ES-I3 (cell line): ENCODE results near the gene COX7A2.

Experiments used
- H3K36me3 ChIP-seq: 2 replicates; pipeline ENCODE4 v1.6.1; 2013; ENCODE audit warnings: mild to moderate bottlenecking, low read length, control low read depth, moderate library complexity; ENCODE audit not compliant: insufficient read depth
- H3K4me1 ChIP-seq: 2 replicates; pipeline ENCODE4 v1.6.1; 2013; ENCODE audit warnings: mild to moderate bottlenecking, control low read depth, low read length; ENCODE audit not compliant: insufficient read depth
- H3K9ac ChIP-seq: 2 replicates; pipeline ENCODE4 v1.6.1; 2013; ENCODE audit warnings: low read depth, mild to moderate bottlenecking, low read length, moderate library complexity
- H3K9me3 ChIP-seq: 2 replicates; pipeline ENCODE4 v1.6.1; 2013; ENCODE audit warnings: mild to moderate bottlenecking, low read length, moderate library complexity; ENCODE audit not compliant: control insufficient read depth, insufficient read depth

The COX7A2 gene

DNA sequence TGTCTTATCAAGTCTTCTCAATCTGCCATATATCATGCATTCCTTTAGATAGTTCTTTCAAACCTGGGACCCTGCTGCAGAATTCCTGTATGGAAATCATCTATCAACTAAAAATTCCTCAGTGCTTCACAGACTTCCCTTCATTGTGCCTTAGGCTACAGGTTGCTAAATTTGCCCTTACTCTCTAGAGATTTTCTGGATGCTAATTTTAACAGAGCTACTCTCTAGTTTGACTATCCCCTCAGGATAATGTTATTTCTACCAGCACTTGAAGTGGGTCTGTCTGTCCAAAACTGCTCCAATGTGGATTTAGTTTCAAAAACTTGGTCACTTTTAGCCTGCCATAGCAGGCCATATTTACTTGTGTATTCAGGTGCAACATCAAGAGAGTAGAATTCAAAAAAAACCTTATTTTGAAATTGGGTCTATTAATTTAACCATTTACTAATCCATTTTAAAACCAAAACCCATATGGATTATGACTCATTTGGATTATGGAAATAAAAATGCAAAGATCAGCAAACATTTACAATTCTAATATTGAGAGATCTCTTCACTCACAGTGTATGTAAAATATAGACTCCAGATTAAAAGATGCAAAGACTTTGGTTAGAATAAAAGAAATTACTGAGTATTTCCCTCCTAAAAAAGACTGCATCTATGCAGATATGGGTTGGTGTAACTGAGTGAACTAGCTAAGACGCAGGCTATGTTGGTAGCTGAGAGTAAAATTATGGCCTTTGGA is 13.9 kb upstream of the COX7A2 start:
- Histone ChIP-seq H3K9me3 (no peaks in the 10 kb centered on the region), H3K4me1 (no peaks in the 10 kb centered on the region; the same call in 1 of the 2 replicates), H3K36me3 (peaks cover 17% of the 10 kb centered on the region), H3K9ac (no peak overlapping the region)

DNA sequence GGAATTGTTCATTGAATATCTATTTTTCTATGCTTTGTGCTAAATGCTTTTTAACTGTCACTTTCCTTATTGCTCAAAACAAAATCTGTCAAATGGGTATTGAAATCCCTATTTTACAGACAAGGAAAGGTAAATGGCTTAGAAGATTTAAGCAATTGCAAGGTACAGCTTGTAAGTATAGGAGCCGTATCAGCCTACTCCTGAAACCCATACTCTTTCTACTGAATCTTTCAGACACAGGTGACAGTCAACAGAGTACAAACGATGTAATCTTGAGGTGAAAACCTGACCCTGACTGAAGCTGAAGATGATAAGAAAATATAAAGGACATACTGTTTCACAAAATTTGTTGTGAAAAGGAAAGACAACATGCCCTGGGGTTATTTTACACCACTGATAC is 7.0 kb upstream of the COX7A2 start:
- 0 out of 2 replicates have a peak, but pooled peaks cover 5% of the 10 kb centered on the region for H3K36me3 ChIP-seq
- H3K4me1 ChIP-seq: peaks cover 19% of the 10 kb centered on the region; the same call in 1 of the 2 replicates
- H3K9ac ChIP-seq: no peak overlapping the region
- H3K9me3 ChIP-seq: no peaks in the 10 kb centered on the region

GRCh38 chr6:75249837-75250236 is 6.2 kb upstream of the COX7A2 start:
- Histone ChIP-seq H3K9me3 (no peaks in the 10 kb centered on the region), H3K36me3 (no peaks in the 10 kb centered on the region), H3K4me1 (peaks cover 19% of the 10 kb centered on the region; the same call in 1 of the 2 replicates), H3K9ac (no peak overlapping the region)

GRCh38 chr6:75246386-75246785 is 2.8 kb upstream of the COX7A2 start:
- H3K9ac ChIP-seq: no peak overlapping the region
- no peaks in the 10 kb centered on the region for H3K36me3 ChIP-seq
- H3K9me3 ChIP-seq: no peaks in the 10 kb centered on the region
- peaks cover 17% of the 10 kb centered on the region; the same call in 1 of the 2 replicates for H3K4me1 ChIP-seq

DNA sequence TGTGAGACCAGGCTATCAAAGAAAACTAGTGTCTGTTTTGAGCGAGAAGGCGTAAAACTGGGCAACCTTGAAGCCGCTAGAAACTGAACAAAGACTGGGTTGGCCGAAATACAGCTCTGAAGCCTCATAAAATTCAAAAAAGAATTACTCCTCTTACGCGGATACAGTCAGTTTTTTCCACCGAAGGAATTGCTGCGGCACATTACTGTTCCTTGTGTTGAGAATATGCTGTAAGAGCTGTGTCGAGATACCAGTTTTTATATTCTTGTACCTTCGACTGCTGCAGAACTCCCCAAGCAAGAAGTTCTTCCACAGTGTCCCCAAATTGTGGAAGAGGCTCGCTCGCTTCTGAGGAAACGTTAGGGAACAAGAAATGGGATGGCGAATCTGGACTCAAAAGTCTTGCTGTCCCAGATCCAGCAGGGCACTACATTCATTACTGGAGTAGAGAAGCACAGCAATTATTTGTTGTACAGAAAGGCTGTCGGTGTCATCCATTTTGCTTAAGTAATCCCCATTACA is 523 bp upstream of the COX7A2 start:
- no peaks in the 10 kb centered on the region for H3K36me3 ChIP-seq
- peak overlapping the region; percentile 98 for H3K9ac ChIP-seq
- no peaks in the 10 kb centered on the region for H3K9me3 ChIP-seq
- no peaks in the 10 kb centered on the region for H3K4me1 ChIP-seq

- Histone ChIP-seq H3K4me1 (peaks cover 3% of the 10 kb centered on the region; the same call in 1 of the 2 replicates), H3K9me3 (no peaks in the 10 kb centered on the region), H3K9ac (no peak overlapping the region), H3K36me3 (no peaks in the 10 kb centered on the region; the same call in 1 of the 2 replicates)
Observed at GRCh38 chr6:75236630-75237029, 7.0 kb downstream of the COX7A2 start.

- Histone ChIP-seq H3K9me3 (no peaks in the 10 kb centered on the region), H3K36me3 (no peaks in the 10 kb centered on the region; the same call in 1 of the 2 replicates), H3K9ac (no peak overlapping the region), H3K4me1 (peaks cover 7% of the 10 kb centered on the region; the same call in 1 of the 2 replicates)
Observed at GRCh38 chr6:75235271-75235670, 8.3 kb downstream of the COX7A2 start.

DNA sequence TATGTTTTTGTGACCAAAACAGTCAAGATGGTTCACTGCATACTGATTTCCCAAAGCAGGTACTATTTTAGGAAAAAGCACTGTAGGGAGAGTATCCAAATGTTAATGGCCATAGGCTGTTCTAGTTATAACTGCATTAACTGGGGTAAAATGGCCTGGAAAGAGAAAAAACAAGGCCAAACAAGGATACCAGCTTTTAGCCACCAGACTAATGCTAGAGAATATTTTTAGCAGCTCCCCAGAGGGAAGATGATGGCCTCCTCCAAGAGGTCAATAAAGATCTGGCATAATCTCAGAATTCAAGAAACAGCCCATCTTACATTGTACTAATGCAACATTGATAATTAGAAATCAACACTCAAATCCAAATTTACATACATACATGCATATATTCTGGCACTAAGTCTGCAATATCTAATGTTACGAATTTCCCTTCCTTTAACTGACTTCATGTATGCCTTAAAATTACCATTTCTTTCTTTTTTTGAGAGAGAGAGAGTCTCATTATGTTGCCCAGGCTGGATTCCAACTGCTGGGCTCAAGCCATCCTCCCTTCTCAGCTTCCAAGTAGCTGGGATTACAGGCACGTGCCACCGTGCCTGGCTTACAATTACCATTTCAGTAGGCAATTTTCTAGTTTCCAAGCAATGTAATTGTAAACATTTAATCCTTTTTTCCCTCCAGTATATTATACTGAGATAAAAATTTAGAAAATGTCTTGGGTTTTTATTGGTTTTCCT is 9.3 kb downstream of the COX7A2 start:
- Histone ChIP-seq H3K36me3 (no peaks in the 10 kb centered on the region; the same call in 1 of the 2 replicates), H3K9me3 (no peaks in the 10 kb centered on the region), H3K4me1 (peaks cover 7% of the 10 kb centered on the region; the same call in 1 of the 2 replicates), H3K9ac (no peak overlapping the region)

- no peak overlapping the region for H3K9ac ChIP-seq
- H3K36me3 ChIP-seq: no peaks in the 10 kb centered on the region; the same call in 1 of the 2 replicates
- H3K4me1 ChIP-seq: peaks cover 7% of the 10 kb centered on the region; the same call in 1 of the 2 replicates
- no peaks in the 10 kb centered on the region for H3K9me3 ChIP-seq
Observed at GRCh38 chr6:75233092-75233615, 10.4 kb downstream of the COX7A2 start.

GRCh38 chr6:75230484-75231325 is 12.9 kb downstream of the COX7A2 start:
- H3K9ac ChIP-seq: no peak overlapping the region
- no peaks in the 10 kb centered on the region; the same call in 1 of the 2 replicates for H3K36me3 ChIP-seq
- peaks cover 9% of the 10 kb centered on the region; the same call in 1 of the 2 replicates for H3K4me1 ChIP-seq
- no peaks in the 10 kb centered on the region for H3K9me3 ChIP-seq

- no peak overlapping the region for H3K9ac ChIP-seq
- peaks cover 14% of the 10 kb centered on the region for H3K4me1 ChIP-seq
- H3K9me3 ChIP-seq: no peaks in the 10 kb centered on the region
- no peaks in the 10 kb centered on the region for H3K36me3 ChIP-seq
Observed at GRCh38 chr6:75224303-75224926, 19.2 kb downstream of the COX7A2 start.

- Histone ChIP-seq H3K9me3 (no peaks in the 10 kb centered on the region), H3K9ac (no peak overlapping the region), H3K4me1 (peaks cover 14% of the 10 kb centered on the region), H3K36me3 (no peaks in the 10 kb centered on the region)
Observed at GRCh38 chr6:75223428-75223827, 20.2 kb downstream of the COX7A2 start.

- Histone ChIP-seq H3K9me3 (no peaks in the 10 kb centered on the region), H3K4me1 (peaks cover 14% of the 10 kb centered on the region), H3K9ac (no peak overlapping the region), H3K36me3 (no peaks in the 10 kb centered on the region)
Observed at GRCh38 chr6:75222261-75222660, 21.3 kb downstream of the COX7A2 start.
